Spleen (tissue), 7 donors: Measurements from ENCODE around the gene ZNF697.

Source experiments
- POLR2A ChIP-seq, 3 donors: fragments of 450-650 bp; IDR thresholded peaks; one replicate each; pipeline ENCODE4 v1.5.1; 2017; ENCODE audit warnings: antibody characterized with exemption in 3 of 3, mild to moderate bottlenecking in 1 of 3
- POLR2AphosphoS5 ChIP-seq, 3 donors: sonication (generic); formaldehyde crosslinking; IDR thresholded peaks; one replicate each; pipeline ENCODE4 v1.5.1; 2017; ENCODE audit warnings: antibody characterized with exemption in 3 of 3
- TF ChIP-seq, protein P1 (sequence below), 11 experiments: fragments of 200-600 bp in 7 of 11; fragments of 450-650 bp in 4 of 11; sonication (generic) in 4 of 11; IDR thresholded peaks in 8 of 11; conservative IDR thresholded peaks in 3 of 11; 1 replicate in 7 of 11; 2 replicates in 4 of 11; pipeline versions ENCODE4 v1.4.0 to v1.8.0; 2016 to 2021; ENCODE audit warnings: antibody characterized with exemption in 11 of 11, inconsistent platforms in 4 of 11, mild to moderate bottlenecking in 1 of 11
- donor health status: DM: no; HTN: no; CAD: no; lungs with moderate emphysema.
- donor health status: DM: no; HTN: no; CAD: no.
- donor health status: DM: no; HTN: no; CAD: no.

- TF ChIP-seq, protein P1, sequence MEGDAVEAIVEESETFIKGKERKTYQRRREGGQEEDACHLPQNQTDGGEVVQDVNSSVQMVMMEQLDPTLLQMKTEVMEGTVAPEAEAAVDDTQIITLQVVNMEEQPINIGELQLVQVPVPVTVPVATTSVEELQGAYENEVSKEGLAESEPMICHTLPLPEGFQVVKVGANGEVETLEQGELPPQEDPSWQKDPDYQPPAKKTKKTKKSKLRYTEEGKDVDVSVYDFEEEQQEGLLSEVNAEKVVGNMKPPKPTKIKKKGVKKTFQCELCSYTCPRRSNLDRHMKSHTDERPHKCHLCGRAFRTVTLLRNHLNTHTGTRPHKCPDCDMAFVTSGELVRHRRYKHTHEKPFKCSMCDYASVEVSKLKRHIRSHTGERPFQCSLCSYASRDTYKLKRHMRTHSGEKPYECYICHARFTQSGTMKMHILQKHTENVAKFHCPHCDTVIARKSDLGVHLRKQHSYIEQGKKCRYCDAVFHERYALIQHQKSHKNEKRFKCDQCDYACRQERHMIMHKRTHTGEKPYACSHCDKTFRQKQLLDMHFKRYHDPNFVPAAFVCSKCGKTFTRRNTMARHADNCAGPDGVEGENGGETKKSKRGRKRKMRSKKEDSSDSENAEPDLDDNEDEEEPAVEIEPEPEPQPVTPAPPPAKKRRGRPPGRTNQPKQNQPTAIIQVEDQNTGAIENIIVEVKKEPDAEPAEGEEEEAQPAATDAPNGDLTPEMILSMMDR (IDR thresholded peaks at IDR 0.05 in 8 of 11, conservative IDR thresholded peaks at IDR 0.05 in 3 of 11): no peak
- TF ChIP-seq POLR2AphosphoS5 (IDR thresholded peaks at IDR 0.05) (no peak), POLR2A (IDR thresholded peaks at IDR 0.05) (no peak)
Observed at GRCh38 chr1:119687434-119688079, 39.5 kb upstream of the ZNF697 start.
